Measurements from ENCODE around the gene RALY. TPM values are rescaled to one million over a fixed set of nuclear protein-coding genes. Genes with fewer than 3 reads are reported as not detected.
A peak's percentile ranks its signal among the peaks of the same experiment; 100 is the strongest.

Gene RALY
- polyA plus RNA-seq, 4 donors, result 152 to 217 (median 178) TPM

- DNase-seq (ENCODE audit: low read depth in 4 of 4, low spot score in 2 of 4), result no peak
These were observed 106.0 kb downstream of the RALY start for GRCh38 chr20:34099675-34100074.

- no peak for DNase-seq (ENCODE audit: low read depth in 4 of 4, low spot score in 2 of 4)
These were observed 106.9 kb downstream of the RALY start for GRCh38 chr20:34100576-34100975.

- no peak for DNase-seq (ENCODE audit: low read depth in 4 of 4, low spot score in 2 of 4)
These were observed 108.6 kb downstream of the RALY start for GRCh38 chr20:34102342-34102741.

GRCh38 chr20:34104059-34104458 is 110.3 kb downstream of the RALY start:
- no peak for DNase-seq (ENCODE audit: low read depth in 4 of 4, low spot score in 2 of 4)

- DNase-seq (ENCODE audit: low read depth in 4 of 4, low spot score in 2 of 4), result no peak
These were observed 112.4 kb downstream of the RALY start for GRCh38 chr20:34105978-34106675.

GRCh38 chr20:34108616-34109174 is 115.0 kb downstream of the RALY start:
- DNase-seq (ENCODE audit: low read depth in 4 of 4, low spot score in 2 of 4), result no peak

- no peak for DNase-seq (ENCODE audit: low read depth in 4 of 4, low spot score in 2 of 4)
These were observed 115.7 kb downstream of the RALY start for GRCh38 chr20:34109442-34109841.

- no peak for DNase-seq (ENCODE audit: low read depth in 4 of 4, low spot score in 2 of 4)
These were observed 116.5 kb downstream of the RALY start for GRCh38 chr20:34110025-34110744.

- no peak for DNase-seq (ENCODE audit: low read depth in 4 of 4, low spot score in 2 of 4)
These were observed 117.3 kb downstream of the RALY start for GRCh38 chr20:34110745-34111641.

GRCh38 chr20:34111702-34112599 is 118.2 kb downstream of the RALY start, which contains the start of gene EIF2S2:
Gene EIF2S2 (minus strand): TSS chr20:34112243. CDS start chr20:34112110, 133 bp downstream.
- DNase-seq (ENCODE audit: low read depth in 4 of 4, low spot score in 2 of 4), result peak; percentile 94 to 99 (median 98)

- DNase-seq (ENCODE audit: low read depth in 4 of 4, low spot score in 2 of 4), result peak in 1 of 4 donors; percentile 15
These were observed 118.9 kb downstream of the RALY start for GRCh38 chr20:34112600-34113101.

- DNase-seq (ENCODE audit: low read depth in 4 of 4, low spot score in 2 of 4), result no peak
These were observed 121.1 kb downstream of the RALY start for GRCh38 chr20:34114809-34115208.

GRCh38 chr20:34115232-34115631 is 121.5 kb downstream of the RALY start:
- DNase-seq (ENCODE audit: low read depth in 4 of 4, low spot score in 2 of 4), result no peak

GRCh38 chr20:34120213-34120612 is 126.5 kb downstream of the RALY start:
- DNase-seq (ENCODE audit: low read depth in 4 of 4, low spot score in 2 of 4), result no peak

- no peak for DNase-seq (ENCODE audit: low read depth in 4 of 4, low spot score in 2 of 4)
These were observed 128.7 kb downstream of the RALY start for GRCh38 chr20:34122274-34122980.

- no peak for DNase-seq (ENCODE audit: low read depth in 4 of 4, low spot score in 2 of 4)
These were observed 129.6 kb downstream of the RALY start for GRCh38 chr20:34123309-34123708.

- DNase-seq (ENCODE audit: low read depth in 4 of 4, low spot score in 2 of 4), result no peak
These were observed 130.9 kb downstream of the RALY start for GRCh38 chr20:34124469-34125249.

- no peak for DNase-seq (ENCODE audit: low read depth in 4 of 4, low spot score in 2 of 4)
These were observed 134.1 kb downstream of the RALY start for GRCh38 chr20:34127792-34128191.

Data from left renal cortex interstitium (tissue), 4 donors.